Measurements from ENCODE around the gene CSN1S1. TPM values are rescaled to one million over a fixed set of nuclear protein-coding genes. Genes with fewer than 3 reads are reported as not detected.
"Not testable (repeated sequence)": the region's sequence is repeated elsewhere in the genome, so short reads cannot be mapped to it uniquely, and the experiment has no call there.

CSN1S1 gene
- total and polyA plus RNA-seq, 2 experiments from 2014 or later, result 0.21 TPM; not detected in 1

DNA sequence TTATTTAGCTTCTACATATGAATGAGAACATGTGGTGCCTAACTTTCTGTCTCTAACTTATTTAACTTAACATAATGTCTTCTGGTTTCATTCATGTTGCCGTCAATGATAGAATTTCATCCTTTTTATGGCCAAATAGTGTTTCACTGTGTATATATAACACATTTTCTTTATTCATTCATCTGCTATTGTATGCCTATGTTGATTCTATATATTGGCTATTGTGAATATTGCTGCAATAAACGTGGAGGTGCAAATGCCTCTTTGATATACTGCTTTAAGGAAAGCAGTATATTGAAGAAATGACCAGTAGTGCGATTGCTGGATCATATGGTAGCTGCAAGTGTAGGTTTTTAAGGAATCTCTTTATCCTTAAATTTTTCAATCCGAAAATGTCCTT, 10.0 kb upstream of the CSN1S1 start:
- Histone ChIP-seq H3K4me1 (ENCODE audit: insufficient read depth) (no peaks in the 10 kb centered on the region), H3K4me3 (no peak overlapping the region), H3K4me2 (no peak overlapping the region), H2AFZ (no peak overlapping the region), H3F3A (replicated peaks; ENCODE audit: low read depth) (no peaks in the 10 kb centered on the region), H3K27me3 (ENCODE audit: insufficient read depth) (peaks cover 43% of the 10 kb centered on the region), H3K79me2 (replicated peaks; ENCODE audit: insufficient read depth) (no peaks in the 10 kb centered on the region), H3K27ac (ENCODE audit: low read depth) (no peak overlapping the region), H3K36me3 (ENCODE audit: insufficient read depth) (no peaks in the 10 kb centered on the region), H3K9me2 (ENCODE audit: insufficient read depth) (no peaks in the 10 kb centered on the region), H4K20me1 (replicated peaks; ENCODE audit: insufficient read depth) (no peaks in the 10 kb centered on the region)
- no peak overlapping the region for H3K4me3 Mint-ChIP-seq
- H3K27ac Mint-ChIP-seq, result no peak overlapping the region
- ATAC-seq, result no peak
- TF ChIP-seq NANOG (IDR thresholded peaks at IDR 0.05; ENCODE audit: borderline replicate concordance) (no peak), ZNF331 (CRISPR knock-in tag; IDR thresholded peaks at IDR 0.05; ENCODE audit: low read depth) (no peak), POLR2AphosphoS5 (IDR thresholded peaks at IDR 0.05; ENCODE audit: low read depth) (no peak), ZNF114 (CRISPR knock-in tag; IDR thresholded peaks at IDR 0.05) (no peak)
- TF ChIP-seq, protein P1, sequence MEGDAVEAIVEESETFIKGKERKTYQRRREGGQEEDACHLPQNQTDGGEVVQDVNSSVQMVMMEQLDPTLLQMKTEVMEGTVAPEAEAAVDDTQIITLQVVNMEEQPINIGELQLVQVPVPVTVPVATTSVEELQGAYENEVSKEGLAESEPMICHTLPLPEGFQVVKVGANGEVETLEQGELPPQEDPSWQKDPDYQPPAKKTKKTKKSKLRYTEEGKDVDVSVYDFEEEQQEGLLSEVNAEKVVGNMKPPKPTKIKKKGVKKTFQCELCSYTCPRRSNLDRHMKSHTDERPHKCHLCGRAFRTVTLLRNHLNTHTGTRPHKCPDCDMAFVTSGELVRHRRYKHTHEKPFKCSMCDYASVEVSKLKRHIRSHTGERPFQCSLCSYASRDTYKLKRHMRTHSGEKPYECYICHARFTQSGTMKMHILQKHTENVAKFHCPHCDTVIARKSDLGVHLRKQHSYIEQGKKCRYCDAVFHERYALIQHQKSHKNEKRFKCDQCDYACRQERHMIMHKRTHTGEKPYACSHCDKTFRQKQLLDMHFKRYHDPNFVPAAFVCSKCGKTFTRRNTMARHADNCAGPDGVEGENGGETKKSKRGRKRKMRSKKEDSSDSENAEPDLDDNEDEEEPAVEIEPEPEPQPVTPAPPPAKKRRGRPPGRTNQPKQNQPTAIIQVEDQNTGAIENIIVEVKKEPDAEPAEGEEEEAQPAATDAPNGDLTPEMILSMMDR (conservative IDR thresholded peaks at IDR 0.05; ENCODE audit: low read depth in 2 of 2), result no peak
- TF ChIP-seq, protein P2, sequence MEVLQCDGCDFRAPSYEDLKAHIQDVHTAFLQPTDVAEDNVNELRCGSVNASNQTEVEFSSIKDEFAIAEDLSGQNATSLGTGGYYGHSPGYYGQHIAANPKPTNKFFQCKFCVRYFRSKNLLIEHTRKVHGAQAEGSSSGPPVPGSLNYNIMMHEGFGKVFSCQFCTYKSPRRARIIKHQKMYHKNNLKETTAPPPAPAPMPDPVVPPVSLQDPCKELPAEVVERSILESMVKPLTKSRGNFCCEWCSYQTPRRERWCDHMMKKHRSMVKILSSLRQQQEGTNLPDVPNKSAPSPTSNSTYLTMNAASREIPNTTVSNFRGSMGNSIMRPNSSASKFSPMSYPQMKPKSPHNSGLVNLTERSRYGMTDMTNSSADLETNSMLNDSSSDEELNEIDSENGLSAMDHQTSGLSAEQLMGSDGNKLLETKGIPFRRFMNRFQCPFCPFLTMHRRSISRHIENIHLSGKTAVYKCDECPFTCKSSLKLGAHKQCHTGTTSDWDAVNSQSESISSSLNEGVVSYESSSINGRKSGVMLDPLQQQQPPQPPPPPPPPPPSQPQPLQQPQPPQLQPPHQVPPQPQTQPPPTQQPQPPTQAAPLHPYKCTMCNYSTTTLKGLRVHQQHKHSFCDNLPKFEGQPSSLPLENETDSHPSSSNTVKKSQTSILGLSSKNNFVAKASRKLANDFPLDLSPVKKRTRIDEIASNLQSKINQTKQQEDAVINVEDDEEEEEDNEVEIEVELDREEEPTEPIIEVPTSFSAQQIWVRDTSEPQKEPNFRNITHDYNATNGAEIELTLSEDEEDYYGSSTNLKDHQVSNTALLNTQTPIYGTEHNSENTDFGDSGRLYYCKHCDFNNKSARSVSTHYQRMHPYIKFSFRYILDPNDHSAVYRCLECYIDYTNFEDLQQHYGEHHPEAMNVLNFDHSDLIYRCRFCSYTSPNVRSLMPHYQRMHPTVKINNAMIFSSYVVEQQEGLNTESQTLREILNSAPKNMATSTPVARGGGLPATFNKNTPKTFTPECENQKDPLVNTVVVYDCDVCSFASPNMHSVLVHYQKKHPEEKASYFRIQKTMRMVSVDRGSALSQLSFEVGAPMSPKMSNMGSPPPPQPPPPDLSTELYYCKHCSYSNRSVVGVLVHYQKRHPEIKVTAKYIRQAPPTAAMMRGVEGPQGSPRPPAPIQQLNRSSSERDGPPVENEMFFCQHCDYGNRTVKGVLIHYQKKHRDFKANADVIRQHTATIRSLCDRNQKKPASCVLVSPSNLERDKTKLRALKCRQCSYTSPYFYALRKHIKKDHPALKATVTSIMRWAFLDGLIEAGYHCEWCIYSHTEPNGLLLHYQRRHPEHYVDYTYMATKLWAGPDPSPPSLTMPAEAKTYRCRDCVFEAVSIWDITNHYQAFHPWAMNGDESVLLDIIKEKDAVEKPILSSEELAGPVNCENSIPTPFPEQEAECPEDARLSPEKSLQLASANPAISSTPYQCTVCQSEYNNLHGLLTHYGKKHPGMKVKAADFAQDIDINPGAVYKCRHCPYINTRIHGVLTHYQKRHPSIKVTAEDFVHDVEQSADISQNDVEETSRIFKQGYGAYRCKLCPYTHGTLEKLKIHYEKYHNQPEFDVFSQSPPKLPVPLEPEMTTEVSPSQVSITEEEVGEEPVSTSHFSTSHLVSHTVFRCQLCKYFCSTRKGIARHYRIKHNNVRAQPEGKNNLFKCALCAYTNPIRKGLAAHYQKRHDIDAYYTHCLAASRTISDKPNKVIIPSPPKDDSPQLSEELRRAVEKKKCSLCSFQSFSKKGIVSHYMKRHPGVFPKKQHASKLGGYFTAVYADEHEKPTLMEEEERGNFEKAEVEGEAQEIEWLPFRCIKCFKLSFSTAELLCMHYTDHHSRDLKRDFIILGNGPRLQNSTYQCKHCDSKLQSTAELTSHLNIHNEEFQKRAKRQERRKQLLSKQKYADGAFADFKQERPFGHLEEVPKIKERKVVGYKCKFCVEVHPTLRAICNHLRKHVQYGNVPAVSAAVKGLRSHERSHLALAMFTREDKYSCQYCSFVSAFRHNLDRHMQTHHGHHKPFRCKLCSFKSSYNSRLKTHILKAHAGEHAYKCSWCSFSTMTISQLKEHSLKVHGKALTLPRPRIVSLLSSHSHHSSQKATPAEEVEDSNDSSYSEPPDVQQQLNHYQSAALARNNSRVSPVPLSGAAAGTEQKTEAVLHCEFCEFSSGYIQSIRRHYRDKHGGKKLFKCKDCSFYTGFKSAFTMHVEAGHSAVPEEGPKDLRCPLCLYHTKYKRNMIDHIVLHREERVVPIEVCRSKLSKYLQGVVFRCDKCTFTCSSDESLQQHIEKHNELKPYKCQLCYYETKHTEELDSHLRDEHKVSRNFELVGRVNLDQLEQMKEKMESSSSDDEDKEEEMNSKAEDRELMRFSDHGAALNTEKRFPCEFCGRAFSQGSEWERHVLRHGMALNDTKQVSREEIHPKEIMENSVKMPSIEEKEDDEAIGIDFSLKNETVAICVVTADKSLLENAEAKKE (CRISPR knock-in tag; IDR thresholded peaks at IDR 0.05), result no peak
- TF ChIP-seq, protein P3, sequence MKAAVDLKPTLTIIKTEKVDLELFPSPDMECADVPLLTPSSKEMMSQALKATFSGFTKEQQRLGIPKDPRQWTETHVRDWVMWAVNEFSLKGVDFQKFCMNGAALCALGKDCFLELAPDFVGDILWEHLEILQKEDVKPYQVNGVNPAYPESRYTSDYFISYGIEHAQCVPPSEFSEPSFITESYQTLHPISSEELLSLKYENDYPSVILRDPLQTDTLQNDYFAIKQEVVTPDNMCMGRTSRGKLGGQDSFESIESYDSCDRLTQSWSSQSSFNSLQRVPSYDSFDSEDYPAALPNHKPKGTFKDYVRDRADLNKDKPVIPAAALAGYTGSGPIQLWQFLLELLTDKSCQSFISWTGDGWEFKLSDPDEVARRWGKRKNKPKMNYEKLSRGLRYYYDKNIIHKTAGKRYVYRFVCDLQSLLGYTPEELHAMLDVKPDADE (IDR thresholded peaks at IDR 0.05), result no peak
- H3K9me3 Mint-ChIP-seq, result peaks cover 4% of the 10 kb centered on the region; the same call in 1 of the 3 replicates
- no peaks in the 10 kb centered on the region for H3K36me3 Mint-ChIP-seq (ENCODE audit: low read depth)
- H3K4me1 Mint-ChIP-seq, result no peaks in the 10 kb centered on the region
- peaks cover 15% of the 10 kb centered on the region for H3K27me3 Mint-ChIP-seq (ENCODE audit: insufficient read depth, low read depth, poor library complexity)
- no peak for DNase-seq (ENCODE audit: low spot score)

DNA sequence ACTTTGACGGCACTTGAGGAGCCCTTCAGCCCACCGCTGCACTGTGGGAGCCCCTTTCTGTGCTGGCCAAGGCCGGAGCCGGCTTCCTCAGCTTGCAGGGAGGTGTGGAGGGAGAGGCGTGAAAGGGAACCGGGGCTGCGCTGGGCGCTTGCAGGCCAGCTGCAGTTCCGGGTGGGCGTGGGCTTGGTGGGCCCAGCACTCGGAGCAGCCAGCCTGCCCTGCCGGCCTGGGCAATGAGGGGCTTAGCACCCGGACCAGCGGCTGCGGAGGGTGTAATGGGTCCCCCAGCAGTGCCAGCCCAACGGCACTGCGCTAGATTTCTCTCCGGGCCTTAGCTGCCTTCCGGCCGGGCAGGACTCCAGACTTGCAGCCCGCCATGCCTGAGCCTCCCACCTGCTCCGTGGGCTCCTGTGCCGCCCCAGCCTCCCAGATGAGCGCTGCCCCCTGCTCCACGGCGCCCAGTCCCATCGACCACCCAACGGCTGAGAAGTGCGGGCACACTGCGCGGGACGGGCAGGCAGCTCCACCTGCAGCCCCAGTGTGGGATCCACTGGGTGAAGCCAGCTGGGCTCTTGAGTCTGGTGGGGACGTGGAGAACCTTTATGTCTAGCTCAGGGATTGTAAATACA, 7.0 kb upstream of the CSN1S1 start:
- H3K4me2 ChIP-seq; H3K9me3 Mint-ChIP-seq; ATAC-seq; H3K4me3 Mint-ChIP-seq; H2AFZ ChIP-seq; H3K4me3 ChIP-seq; H3K36me3 ChIP-seq (ENCODE audit: insufficient read depth); H3K4me1 ChIP-seq (ENCODE audit: insufficient read depth); H4K20me1 ChIP-seq (replicated peaks; ENCODE audit: insufficient read depth); H3K4me1 Mint-ChIP-seq; DNase-seq (ENCODE audit: low spot score); H3K36me3 Mint-ChIP-seq (ENCODE audit: low read depth); H3K27ac ChIP-seq (ENCODE audit: low read depth); H3K27ac Mint-ChIP-seq; H3K79me2 ChIP-seq (replicated peaks; ENCODE audit: insufficient read depth); H3F3A ChIP-seq (replicated peaks; ENCODE audit: low read depth); H3K9me2 ChIP-seq (ENCODE audit: insufficient read depth): not testable (repeated sequence)
- peaks cover 12% of the 10 kb centered on the region for H3K27me3 Mint-ChIP-seq (ENCODE audit: insufficient read depth, low read depth, poor library complexity)
- H3K27me3 ChIP-seq (ENCODE audit: insufficient read depth), result peaks cover 34% of the 10 kb centered on the region
